ENCODE results near the gene M6PR.

DNA sequence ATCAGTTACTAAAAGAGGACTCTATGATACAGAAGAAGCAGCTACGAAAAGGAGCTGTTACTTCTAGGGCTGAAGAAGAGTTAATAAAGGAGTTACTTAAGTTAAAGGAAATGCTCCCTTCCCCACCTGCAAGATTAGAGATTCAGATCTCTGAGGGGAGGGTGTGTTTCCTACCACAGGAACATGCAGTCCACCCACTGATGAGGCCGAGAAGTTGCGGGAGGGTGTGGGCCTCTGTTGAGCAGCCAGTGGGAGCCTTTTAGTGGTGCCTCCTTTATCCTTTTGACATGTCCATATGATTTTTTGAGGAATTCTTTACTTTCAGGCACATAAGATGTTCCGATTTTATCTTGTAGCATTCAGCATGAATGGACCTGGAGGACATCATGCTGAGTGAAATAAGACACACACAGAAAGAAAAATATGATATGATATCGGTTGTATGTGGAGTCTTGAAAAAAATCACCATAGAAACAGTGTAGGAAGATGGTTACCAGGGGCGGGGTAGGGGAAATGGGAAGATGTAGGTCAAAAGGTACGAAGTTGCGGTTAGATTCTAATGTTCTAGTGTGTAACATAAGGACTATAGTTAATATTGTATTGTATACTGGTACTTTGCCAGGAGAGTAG lies 4.4 kb upstream of the M6PR start:
- TF ChIP-seq, protein P1, sequence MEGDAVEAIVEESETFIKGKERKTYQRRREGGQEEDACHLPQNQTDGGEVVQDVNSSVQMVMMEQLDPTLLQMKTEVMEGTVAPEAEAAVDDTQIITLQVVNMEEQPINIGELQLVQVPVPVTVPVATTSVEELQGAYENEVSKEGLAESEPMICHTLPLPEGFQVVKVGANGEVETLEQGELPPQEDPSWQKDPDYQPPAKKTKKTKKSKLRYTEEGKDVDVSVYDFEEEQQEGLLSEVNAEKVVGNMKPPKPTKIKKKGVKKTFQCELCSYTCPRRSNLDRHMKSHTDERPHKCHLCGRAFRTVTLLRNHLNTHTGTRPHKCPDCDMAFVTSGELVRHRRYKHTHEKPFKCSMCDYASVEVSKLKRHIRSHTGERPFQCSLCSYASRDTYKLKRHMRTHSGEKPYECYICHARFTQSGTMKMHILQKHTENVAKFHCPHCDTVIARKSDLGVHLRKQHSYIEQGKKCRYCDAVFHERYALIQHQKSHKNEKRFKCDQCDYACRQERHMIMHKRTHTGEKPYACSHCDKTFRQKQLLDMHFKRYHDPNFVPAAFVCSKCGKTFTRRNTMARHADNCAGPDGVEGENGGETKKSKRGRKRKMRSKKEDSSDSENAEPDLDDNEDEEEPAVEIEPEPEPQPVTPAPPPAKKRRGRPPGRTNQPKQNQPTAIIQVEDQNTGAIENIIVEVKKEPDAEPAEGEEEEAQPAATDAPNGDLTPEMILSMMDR (IDR thresholded peaks at IDR 0.05; ENCODE audit: control extremely low read depth in 1 of 3, insufficient read depth in 1 of 3, low read depth in 1 of 3, low read length in 3 of 3) = no peak
- TF ChIP-seq RNF2 (IDR thresholded peaks at IDR 0.05; ENCODE audit: borderline replicate concordance, low read depth, low read length, missing control alignments, poor library complexity, severe bottlenecking) (no peak), FOSL1 (IDR thresholded peaks at IDR 0.05; ENCODE audit: insufficient read depth, low read depth, low read length) (no peak)

Data from H1 (cell line).